ENCODE results near the gene MCUB. TPM values are rescaled to one million over a fixed set of nuclear protein-coding genes. Genes with fewer than 3 reads are reported as not detected.

Gene MCUB
- total and polyA plus RNA-seq, 9 of the 15 experiments (the other 6 are each of a cell fraction or from before 2014, with no cell fraction given): 1.4 to 21.5 (median 5.4) TPM

GRCh38 chr4:109600431-109600830 is 40.4 kb downstream of the MCUB start:
- Histone ChIP-seq H3K4me2 (ENCODE audit: insufficient read depth, low read length) (no peak overlapping the region), H3K4me1 (replicated peaks in 1 of 2; ENCODE audit: control insufficient read depth in 2 of 2, insufficient read depth in 2 of 2, low read length in 2 of 2) (no peaks in the 10 kb centered on the region), H2AFZ (ENCODE audit: low read depth, low read length) (no peak overlapping the region), H3K27me3 (ENCODE audit: control insufficient read depth in 2 of 2, insufficient read depth in 2 of 2, low read length in 2 of 2) (no peaks in the 10 kb centered on the region), H3K4me3 (no peak overlapping the region), H3K36me3 (ENCODE audit: control insufficient read depth, insufficient read depth, low read length) (no peaks in the 10 kb centered on the region), H3K9me1 (ENCODE audit: control insufficient read depth, insufficient read depth, low read length) (no peaks in the 10 kb centered on the region), H3K79me2 (ENCODE audit: control insufficient read depth, insufficient read depth, low read length) (no peaks in the 10 kb centered on the region), H4K20me1 (replicated peaks; ENCODE audit: control insufficient read depth, insufficient read depth, low read length) (no peaks in the 10 kb centered on the region), H3K9ac (ENCODE audit: insufficient read depth in 1 of 2, low read depth in 2 of 2, low read length in 2 of 2) (no peak overlapping the region), H3K27ac (ENCODE audit: extremely low read depth, low read depth, low read length) (no peak overlapping the region), H3K9me3 (replicated peaks; ENCODE audit: control insufficient read depth, insufficient read depth, low read depth, low read length) (no peaks in the 10 kb centered on the region)
- ChIA-PET CTCF (ENCODE audit: low intra/inter-chr PET ratio) (no interaction called here), POLR2A (no interaction called here)
- 10% methylated on average over 3 of the region's 3 CpGs for WGBS (ENCODE audit: insufficient coverage, low coverage, missing lambda C conversion rate)
- intact Hi-C loops (cut with micrococcal nuclease): no loop called here
- no peak for TF ChIP-seq FOXM1 (IDR thresholded peaks at IDR 0.05; ENCODE audit: low read depth)
- TF ChIP-seq FOXM1 (CRISPR knock-in tag; IDR thresholded peaks at IDR 0.05; ENCODE audit: low read depth): no peak
- in situ Hi-C loops (cut with MboI): no loop called here
- no peak for FAIRE-seq
- BruUV-seq (replicated peaks): no TSS peak
- ATAC-seq: no peak
- DNase-seq (ENCODE audit: extremely low read depth in 1 of 4, low spot score in 3 of 4): no peak

- WGBS (ENCODE audit: insufficient coverage, low coverage, missing lambda C conversion rate): 7% methylated on average over 2 of the region's 2 CpGs
- TF ChIP-seq CHD7 (IDR thresholded peaks at IDR 0.05; ENCODE audit: low read depth, low read length) (no peak), BRCA1 (IDR thresholded peaks at IDR 0.05) (no peak), BRCA1 (CRISPR knock-in tag; IDR thresholded peaks at IDR 0.05) (no peak)
These were observed 41.3 kb downstream of the MCUB start for GRCh38 chr4:109601336-109601735.

More at GRCh38 chr4:109601336-109601735, 41.3 kb downstream of the MCUB start:
- no peaks in the 10 kb centered on the region for H3K36me3 ChIP-seq (ENCODE audit: control insufficient read depth, insufficient read depth, low read length)
- H3K27me3 ChIP-seq (ENCODE audit: control insufficient read depth in 2 of 2, insufficient read depth in 2 of 2, low read length in 2 of 2): no peaks in the 10 kb centered on the region
- no peaks in the 10 kb centered on the region for H3K9me1 ChIP-seq (ENCODE audit: control insufficient read depth, insufficient read depth, low read length)
- H3K4me2 ChIP-seq (ENCODE audit: insufficient read depth, low read length): no peak overlapping the region
- BruUV-seq (replicated peaks): no TSS peak
- DNase-seq (ENCODE audit: extremely low read depth in 1 of 4, low spot score in 3 of 4): no peak
- no peak overlapping the region for H3K9ac ChIP-seq (ENCODE audit: insufficient read depth in 1 of 2, low read depth in 2 of 2, low read length in 2 of 2)
- no peaks in the 10 kb centered on the region for H4K20me1 ChIP-seq (replicated peaks; ENCODE audit: control insufficient read depth, insufficient read depth, low read length)
- ATAC-seq: no peak
- no peaks in the 10 kb centered on the region for H3K9me3 ChIP-seq (replicated peaks; ENCODE audit: control insufficient read depth, insufficient read depth, low read depth, low read length)
- in situ Hi-C loops (cut with MboI): no loop called here
- intact Hi-C loops (cut with micrococcal nuclease): no loop called here
- no peaks in the 10 kb centered on the region for H3K4me1 ChIP-seq (replicated peaks in 1 of 2; ENCODE audit: control insufficient read depth in 2 of 2, insufficient read depth in 2 of 2, low read length in 2 of 2)
- no peaks in the 10 kb centered on the region for H3K79me2 ChIP-seq (ENCODE audit: control insufficient read depth, insufficient read depth, low read length)
- H3K4me3 ChIP-seq: no peak overlapping the region
- FAIRE-seq: no peak
- POLR2A ChIA-PET: no interaction called here
- H2AFZ ChIP-seq (ENCODE audit: low read depth, low read length): no peak overlapping the region
- CTCF ChIA-PET (ENCODE audit: low intra/inter-chr PET ratio): no interaction called here
- H3K27ac ChIP-seq (ENCODE audit: extremely low read depth, low read depth, low read length): no peak overlapping the region
